ENCODE measurements around the gene TCFL5.
A peak's percentile ranks its signal among the peaks of the same experiment; 100 is the strongest.

The TCFL5 gene

DNA sequence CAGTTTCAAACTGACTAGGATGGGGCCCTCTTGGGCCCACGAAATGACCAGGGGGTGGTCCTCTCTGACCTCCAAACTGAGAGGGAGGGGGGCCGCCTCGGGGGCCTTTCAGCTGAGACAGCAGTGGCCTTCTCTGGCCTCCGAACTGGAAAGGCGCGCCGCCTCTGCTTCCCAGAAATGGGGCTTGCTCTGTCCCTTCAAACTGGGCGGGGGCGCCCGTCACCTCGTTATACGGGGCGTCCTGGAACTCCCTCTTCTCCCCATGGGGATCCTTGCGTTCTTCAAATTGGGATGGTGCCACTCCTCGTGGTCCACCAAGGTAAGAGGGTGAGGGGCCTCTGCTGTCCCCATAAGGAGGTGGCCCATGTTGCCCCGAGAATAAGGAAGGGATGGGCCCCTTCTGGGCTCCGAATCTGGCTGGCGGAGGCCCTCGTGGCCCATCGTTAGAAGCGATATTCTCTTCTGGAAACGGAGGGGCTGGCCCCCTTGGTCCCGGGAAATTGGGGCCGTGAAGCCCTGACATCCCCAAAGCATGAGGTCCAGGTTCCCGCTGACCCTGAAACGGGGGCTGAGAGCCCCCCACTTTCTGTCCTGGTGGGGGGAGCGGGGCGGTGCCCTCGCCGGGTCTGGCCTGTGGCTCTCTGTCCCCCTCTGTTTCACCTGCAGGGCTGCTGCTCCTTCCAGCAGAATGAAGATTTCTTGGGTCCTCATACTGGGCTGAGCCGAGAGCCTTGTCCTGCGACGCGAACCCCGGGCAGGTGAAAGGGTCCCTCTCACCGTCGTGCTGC is 18.7 kb upstream of the TCFL5 start:
- DNase-seq (ENCODE audit: low read depth in 2 of 2): no peak

GRCh38 chr20:62879275-62880146 is 17.9 kb upstream of the TCFL5 start:
- no peak for DNase-seq (ENCODE audit: low read depth in 2 of 2)

GRCh38 chr20:62878244-62879038 is 16.8 kb upstream of the TCFL5 start:
- DNase-seq (ENCODE audit: low read depth in 2 of 2): no peak

- DNase-seq (ENCODE audit: low read depth in 2 of 2): no peak
Observed at GRCh38 chr20:62876902-62877816, 15.5 kb upstream of the TCFL5 start.

DNA sequence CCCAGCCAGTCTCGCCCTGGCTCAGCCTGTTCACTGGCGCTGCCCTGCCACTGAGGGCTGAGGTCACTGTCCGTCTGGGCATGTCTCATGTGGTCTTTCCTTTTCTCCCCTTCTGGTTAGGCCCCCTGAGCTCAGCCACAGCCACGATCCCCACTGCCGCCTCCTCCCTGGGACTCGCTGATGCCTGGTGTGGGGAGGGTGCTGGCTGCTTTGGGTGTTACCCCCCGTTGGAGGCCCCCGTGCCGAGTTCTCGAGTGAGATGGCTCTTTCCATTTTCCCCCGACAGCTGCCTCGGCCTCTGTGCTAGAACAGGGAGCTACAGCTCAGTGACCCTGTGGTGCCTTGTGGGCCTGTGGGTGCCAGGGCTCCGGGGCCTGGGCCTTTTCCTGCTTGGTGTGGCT is 14.9 kb upstream of the TCFL5 start:
- DNase-seq (ENCODE audit: low read depth in 2 of 2): no peak

DNA sequence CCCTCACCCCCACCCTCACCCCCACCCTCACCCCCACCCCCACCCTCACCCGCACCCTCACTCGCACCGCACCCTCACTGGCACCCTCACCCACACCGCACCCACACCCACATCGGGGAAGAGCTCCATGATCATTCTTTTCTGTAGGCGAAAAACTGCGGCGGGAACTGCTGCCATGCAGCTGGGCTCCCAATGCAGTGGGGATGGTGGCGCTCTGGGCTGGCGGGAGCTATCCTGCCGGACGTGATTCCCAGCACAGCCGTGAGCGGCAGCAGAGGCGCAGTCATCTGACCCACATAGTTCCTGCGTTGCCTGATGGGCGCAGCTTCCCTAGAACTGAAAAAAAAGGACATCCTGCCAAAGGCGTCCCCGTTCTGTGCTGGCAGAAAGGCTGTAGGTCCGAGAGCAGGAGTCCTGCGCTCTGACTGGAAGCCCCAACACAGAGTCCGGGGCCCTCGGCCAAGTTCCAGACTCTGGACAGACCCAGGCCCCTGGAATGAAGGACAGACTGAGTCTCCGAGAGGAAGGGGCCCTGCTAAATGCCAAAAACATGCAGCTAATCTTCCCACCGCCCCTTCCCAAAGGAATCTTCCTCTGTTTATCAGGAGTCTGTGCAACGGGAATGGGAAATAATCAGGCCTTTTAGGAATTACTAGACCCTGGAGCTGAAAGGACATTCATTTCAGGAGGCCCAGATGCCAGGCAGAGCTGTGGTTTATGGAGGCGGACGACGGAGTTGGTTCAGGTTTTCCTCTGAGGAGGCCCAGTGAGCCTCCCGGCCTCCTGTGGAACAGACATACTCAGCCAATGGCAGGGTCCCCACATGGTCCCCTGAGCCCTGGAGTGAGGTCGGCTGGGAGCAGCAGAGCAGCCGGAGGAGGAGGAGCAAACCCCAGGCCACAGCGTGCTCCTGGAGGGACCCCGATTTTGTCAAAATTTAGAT is 14.1 kb upstream of the TCFL5 start:
- DNase-seq (ENCODE audit: low read depth in 2 of 2): no peak

DNA sequence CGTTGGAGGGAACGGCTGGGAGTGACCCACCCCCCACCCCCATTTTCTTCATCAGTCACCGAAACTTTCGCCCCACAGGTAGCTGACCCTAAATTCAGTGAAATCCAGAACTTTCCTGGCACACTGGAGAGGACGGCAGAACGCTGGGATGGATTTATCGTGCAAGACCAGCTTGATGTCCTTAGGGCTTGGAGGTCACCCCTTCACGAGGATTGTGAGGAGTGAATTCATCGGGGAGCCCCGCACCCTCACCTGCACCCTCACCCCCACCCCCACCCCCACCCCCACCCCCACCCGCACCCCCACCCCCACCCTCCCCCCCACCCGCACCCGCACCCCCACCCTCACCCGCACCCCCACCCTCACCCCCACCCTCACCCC is 13.3 kb upstream of the TCFL5 start:
- DNase-seq (ENCODE audit: low read depth in 2 of 2): no peak

GRCh38 chr20:62873681-62874031 is 12.0 kb upstream of the TCFL5 start:
- peak in 1 of 2 donors; percentile 23 for DNase-seq (ENCODE audit: low read depth in 2 of 2)

DNA sequence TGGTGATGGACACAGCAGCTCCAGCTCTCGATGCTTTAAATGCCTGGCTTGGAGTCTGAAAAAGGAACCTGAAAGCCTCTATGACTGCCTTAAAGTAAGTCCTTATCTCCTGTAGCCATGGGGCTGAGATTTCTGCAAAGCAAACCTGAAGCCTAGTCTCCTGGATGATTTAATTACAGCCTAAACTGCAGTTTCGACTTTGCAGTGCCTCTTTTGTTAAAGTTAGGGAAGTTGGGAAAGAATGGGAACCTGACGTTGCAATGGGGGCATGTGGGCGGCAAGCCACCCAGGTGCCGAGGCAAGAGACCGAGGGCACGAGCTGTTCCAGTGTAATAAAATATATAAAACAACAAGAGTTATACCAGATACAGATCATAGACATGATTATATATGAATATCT is 11.7 kb upstream of the TCFL5 start:
- no peak for DNase-seq (ENCODE audit: low read depth in 2 of 2)

DNA sequence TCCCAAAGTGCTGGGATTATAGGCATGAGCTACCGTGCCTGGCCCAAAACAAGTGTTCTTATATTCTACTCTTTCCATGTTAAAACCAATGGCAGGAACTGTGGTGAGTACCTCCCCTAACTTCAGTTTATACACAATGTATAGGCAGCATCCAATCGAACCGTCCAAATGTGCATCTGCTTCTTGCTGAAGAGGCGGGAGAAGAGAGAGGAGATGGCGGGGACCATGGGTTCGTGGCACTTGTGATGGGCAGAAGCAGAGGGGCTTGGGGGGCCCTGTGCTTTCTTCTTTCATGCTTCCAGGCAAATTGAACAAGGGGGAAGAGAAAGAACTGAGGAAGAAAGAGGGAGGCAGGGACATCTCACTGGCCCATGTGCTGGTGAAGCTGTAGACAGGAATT is 11.2 kb upstream of the TCFL5 start:
- DNase-seq (ENCODE audit: low read depth in 2 of 2): no peak

- DNase-seq (ENCODE audit: low read depth in 2 of 2): no peak
Observed at GRCh38 chr20:62872184-62872847, 10.7 kb upstream of the TCFL5 start.

DNA sequence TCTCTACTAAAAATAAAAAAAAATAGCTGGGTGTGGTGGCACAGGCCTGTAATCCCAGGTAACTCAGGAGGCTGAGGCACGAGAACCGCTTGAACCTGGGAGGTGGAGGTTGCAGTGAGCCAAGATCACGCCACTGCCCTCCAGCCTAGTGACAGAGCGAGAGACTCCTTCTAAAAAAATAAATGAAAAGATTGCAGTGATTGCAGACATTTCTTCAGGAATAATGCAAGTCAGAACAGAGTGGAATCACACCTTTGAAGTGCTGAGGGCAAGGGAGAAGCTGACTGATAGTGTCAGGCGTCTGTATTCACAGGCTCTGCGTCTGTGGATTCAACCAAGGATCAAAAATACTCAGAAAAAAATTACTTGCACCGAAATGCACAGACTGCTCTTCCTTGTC is 2.6 kb upstream of the TCFL5 start:
- DNase-seq (ENCODE audit: low read depth in 2 of 2): no peak

DNA sequence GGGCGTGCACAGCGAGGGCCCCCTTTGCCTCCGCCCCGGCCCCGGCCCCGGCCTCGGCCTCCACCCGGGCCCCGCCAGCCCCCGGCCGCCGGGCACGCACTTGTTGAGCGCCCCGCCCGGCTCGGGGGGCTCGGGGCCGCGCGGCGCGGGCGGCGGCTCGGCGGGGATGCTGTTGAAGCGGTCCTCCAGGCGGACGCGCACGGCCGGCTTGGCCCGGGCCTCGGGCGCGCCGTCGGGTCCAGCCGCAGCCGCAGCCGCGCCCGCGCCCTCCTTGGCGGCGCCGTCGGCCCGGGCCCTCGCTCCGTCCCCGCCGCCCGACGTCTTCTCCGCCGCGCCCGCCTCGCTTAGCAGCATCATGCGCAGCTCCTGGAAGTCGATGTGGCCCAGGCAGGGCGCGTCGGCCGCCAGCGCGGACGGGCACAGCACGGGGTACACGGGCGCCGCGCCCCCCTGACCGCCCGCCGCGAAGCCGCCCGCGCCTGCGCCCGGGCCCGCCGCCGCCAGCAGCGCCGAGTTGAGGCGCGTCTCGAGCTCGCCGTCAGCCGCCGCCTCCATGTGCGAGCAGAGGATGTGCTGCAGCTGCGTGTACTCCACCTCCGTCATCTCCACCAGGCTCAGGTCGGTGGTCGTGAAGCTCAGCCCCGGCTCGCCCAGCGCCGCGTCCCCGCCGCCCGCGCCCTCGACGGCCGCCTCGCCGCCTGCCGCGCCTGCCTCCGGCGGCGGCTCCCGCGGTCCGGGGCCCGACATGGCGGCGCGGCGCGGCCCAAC is 514 bp downstream of the TCFL5 start:
- no peak for DNase-seq (ENCODE audit: low read depth in 2 of 2)

- no peak for DNase-seq (ENCODE audit: low read depth in 2 of 2)
Observed at GRCh38 chr20:62860391-62860923, 1.2 kb downstream of the TCFL5 start.

DNA sequence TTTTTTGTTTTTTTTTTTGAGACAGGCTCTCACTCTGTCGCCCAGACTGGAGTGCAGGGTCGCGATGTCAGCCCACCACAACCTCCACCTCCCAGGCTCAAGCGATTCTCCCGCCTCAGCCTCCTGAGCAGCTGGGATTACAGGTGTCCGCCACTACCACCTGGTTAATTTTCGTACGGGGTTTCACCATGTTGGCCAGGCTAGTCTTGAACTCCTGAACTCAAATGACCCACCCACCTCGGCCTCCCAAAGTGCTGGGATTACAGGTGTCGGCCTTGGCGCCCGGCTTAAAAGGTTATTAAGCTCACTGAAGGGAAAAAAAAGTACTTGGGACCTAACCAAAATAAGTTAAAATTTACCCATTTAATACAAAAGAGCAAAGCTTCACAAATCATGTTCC is 1.9 kb downstream of the TCFL5 start:
- no peak for DNase-seq (ENCODE audit: low read depth in 2 of 2)

GRCh38 chr20:62858058-62858830 is 3.4 kb downstream of the TCFL5 start:
- no peak for DNase-seq (ENCODE audit: low read depth in 2 of 2)

DNA sequence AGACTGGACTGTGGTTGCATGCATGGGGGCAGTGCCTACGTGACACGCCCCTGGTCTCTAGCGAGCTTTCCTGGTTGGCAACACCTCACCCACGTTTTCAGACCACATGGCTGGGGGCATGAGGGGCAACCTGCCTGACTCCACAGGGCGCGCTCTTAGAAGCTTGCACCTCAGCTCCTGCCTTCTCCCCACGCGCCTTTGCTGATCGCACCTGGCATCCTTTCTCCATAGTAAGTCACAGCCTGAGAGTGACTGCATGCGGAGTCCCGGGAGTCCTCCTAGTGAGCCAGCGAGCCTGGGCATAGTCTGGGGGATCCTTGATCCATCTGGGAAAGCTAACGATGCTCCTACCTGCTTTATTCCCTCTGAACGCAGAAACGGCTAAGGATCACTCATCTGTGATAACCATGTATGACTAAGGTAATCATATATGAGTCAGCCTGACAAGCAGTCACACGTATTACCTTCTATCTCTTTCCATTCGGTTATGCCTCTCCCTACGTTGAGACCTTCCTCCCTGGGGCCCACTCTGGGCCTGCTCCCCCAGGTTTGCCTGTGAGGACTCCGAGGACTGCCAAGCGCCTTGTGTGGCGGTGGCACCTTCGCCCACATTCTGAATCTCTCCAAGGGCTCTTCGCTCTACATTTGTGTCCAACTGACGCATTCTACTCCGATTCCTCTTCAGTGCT is 4.5 kb downstream of the TCFL5 start:
- no peak for DNase-seq (ENCODE audit: low read depth in 2 of 2)
